Stimulated activated CD4-positive, alpha-beta T cell treated with anti-CD3 and anti-CD28 coated beads, Interleukin-1b, Interleukin-23, amount 100 ng/mL, for 24 hours (primary cell): ENCODE measurements around the gene PAM.
"Not testable (repeated sequence)": the region's sequence is repeated elsewhere in the genome, so short reads cannot be mapped to it uniquely, and the experiment has no call there.

Experiments
- DNase-seq, 4 experiments: peaks; one replicate each; pipeline ENCODE4 v3.0.0-alpha.2; 2020; ENCODE audit warnings: low read depth in 4 of 4, low spot score in 1 of 4

The PAM gene

GRCh38 chr5:103037673-103038455 is 282.8 kb downstream of the PAM start:
- DNase-seq = no peak

- no peak for DNase-seq
These were observed 286.1 kb downstream of the PAM start for GRCh38 chr5:103041071-103041676.

- DNase-seq = not testable (repeated sequence)
These were observed 291.6 kb downstream of the PAM start for GRCh38 chr5:103046706-103047105.

GRCh38 chr5:103057208-103058130 is 302.4 kb downstream of the PAM start:
- no peak for DNase-seq

GRCh38 chr5:103059525-103059924 is 304.4 kb downstream of the PAM start:
- DNase-seq = no peak

- DNase-seq = no peak
These were observed 305.4 kb downstream of the PAM start for GRCh38 chr5:103060424-103060954.

- no peak for DNase-seq
These were observed 311.2 kb downstream of the PAM start for GRCh38 chr5:103066326-103066725.

- not testable (repeated sequence) for DNase-seq
These were observed 318.4 kb downstream of the PAM start for GRCh38 chr5:103073500-103073899.

- no peak for DNase-seq
These were observed 320.3 kb downstream of the PAM start for GRCh38 chr5:103075442-103075841.
